ENCODE data around the gene INAFM1.

Gene INAFM1

GRCh38 chr19:47309608-47310007 lies 34.9 kb downstream of the INAFM1 start, which contains the start of gene C5AR1 (continued):
- TF ChIP-seq ZNF155 (tag by site-specific recombination; IDR thresholded peaks at IDR 0.05) (no peak), TCF7L2 (IDR thresholded peaks at IDR 0.05; ENCODE audit: borderline replicate concordance, low read depth, low read length) (no peak), PATZ1 (tag by site-specific recombination; IDR thresholded peaks at IDR 0.05) (no peak), PRDM6 (tag by site-specific recombination; IDR thresholded peaks at IDR 0.05) (no peak), ZNF335 (tag by site-specific recombination; conservative IDR thresholded peaks at IDR 0.05) (no peak)

- no peak overlapping the region for H3K4me3 ChIP-seq (ENCODE audit: low read depth, low read length)
- POLR2A ChIA-PET: no interaction called here
- 0 out of 2 replicates have a peak, but pooled peaks have one; percentile 7 for TF ChIP-seq ZNF433 (tag by site-specific recombination; IDR thresholded peaks at IDR 0.05; ENCODE audit: low read depth)
- TF ChIP-seq ZNF146 (tag by site-specific recombination; IDR thresholded peaks at IDR 0.05): no peak
- TF ChIP-seq ZNF121 (tag by site-specific recombination; IDR thresholded peaks at IDR 0.05): peak; percentile 94
- TF ChIP-seq ZNF513 (tag by site-specific recombination; IDR thresholded peaks at IDR 0.05): no peak
- H3K36me3 ChIP-seq (ENCODE audit: control insufficient read depth in 2 of 2, insufficient read depth in 1 of 2, low read length in 2 of 2): no peaks in the 10 kb centered on the region
- CTCF ChIA-PET: interaction anchor here (0.8 to 1.0 kb wide), 2 partner anchors 16 to 397 kb away, joined by 3 to 5 read pairs; no protein-coding TSS in a partner anchor
- H3K27ac ChIP-seq (ENCODE audit: extremely low read depth, low read depth, low read length): no peak overlapping the region
- H3K9me3 ChIP-seq (ENCODE audit: control insufficient read depth, insufficient read depth, low read depth, low read length): no peaks in the 10 kb centered on the region
- H3K4me1 ChIP-seq (ENCODE audit: control insufficient read depth, insufficient read depth, low read length): 0 out of 2 replicates have a peak, but pooled peaks cover 3% of the 10 kb centered on the region
Measured at GRCh38 chr19:47310323-47310722, 35.6 kb downstream of the INAFM1 start.

GRCh38 chr19:47310819-47311218 lies 36.1 kb downstream of the INAFM1 start:
- H3K36me3 ChIP-seq (ENCODE audit: control insufficient read depth in 2 of 2, insufficient read depth in 1 of 2, low read length in 2 of 2): no peaks in the 10 kb centered on the region
- H3K4me3 ChIP-seq (ENCODE audit: low read depth, low read length): no peak overlapping the region
- ChIA-PET CTCF (interaction anchor here (0.7 to 1.0 kb wide), 3 partner anchors 17 to 396 kb away, joined by 3 to 5 read pairs (median 3); no protein-coding TSS in a partner anchor), POLR2A (no interaction called here)
- H3K4me1 ChIP-seq (ENCODE audit: control insufficient read depth, insufficient read depth, low read length): 0 out of 2 replicates have a peak, but pooled peaks cover 3% of the 10 kb centered on the region
- H3K27ac ChIP-seq (ENCODE audit: extremely low read depth, low read depth, low read length): no peak overlapping the region
- no peaks in the 10 kb centered on the region for H3K9me3 ChIP-seq (ENCODE audit: control insufficient read depth, insufficient read depth, low read depth, low read length)
- peak; percentile 71; the same call in 1 of the 2 replicates for TF ChIP-seq ZNF335 (tag by site-specific recombination; conservative IDR thresholded peaks at IDR 0.05)
- no peak for TF ChIP-seq MEIS1 (CRISPR knock-in tag; IDR thresholded peaks at IDR 0.05; ENCODE audit: borderline replicate concordance)
- TF ChIP-seq ZBTB44 (tag by site-specific recombination; IDR thresholded peaks at IDR 0.05): peak; percentile 26; the same call in 1 of the 2 replicates
- TF ChIP-seq ZNF157 (tag by site-specific recombination; IDR thresholded peaks at IDR 0.05): 0 out of 2 replicates have a peak, but pooled peaks have one; percentile 11
- no peak for TF ChIP-seq ZNF785 (tag by site-specific recombination; IDR thresholded peaks at IDR 0.05)
- no peak for TF ChIP-seq TSHZ1 (tag by site-specific recombination; IDR thresholded peaks at IDR 0.05; ENCODE audit: borderline replicate concordance)
- TF ChIP-seq ZSCAN4 (tag by site-specific recombination; IDR thresholded peaks at IDR 0.05): no peak
- TF ChIP-seq ZNF23 (tag by site-specific recombination; IDR thresholded peaks at IDR 0.05; ENCODE audit: borderline replicate concordance): no peak
- TF ChIP-seq HOXA7 (CRISPR knock-in tag; IDR thresholded peaks at IDR 0.05; ENCODE audit: borderline replicate concordance): no peak
- TF ChIP-seq ZBTB48 (tag by site-specific recombination; IDR thresholded peaks at IDR 0.05): peak; percentile 54; the same call in 1 of the 2 replicates
- no peak for TF ChIP-seq ZNF133 (tag by site-specific recombination; IDR thresholded peaks at IDR 0.05)
